GM13976 (cell line): ENCODE results near the gene ZNF92.
"Not testable (repeated sequence)": the region's sequence is repeated elsewhere in the genome, so short reads cannot be mapped to it uniquely, and the experiment has no call there.

Experiments
- DNase-seq: peaks from one replicate; pipeline ENCODE4 v3.0.0; 2012; ENCODE audit warnings: low spot score
- in situ Hi-C: fragments of 300-500 bp; cut with MboI; formaldehyde crosslinking; loops from one replicate; pipeline ENCODE4 v1.12.0; 2022; ENCODE audit warnings: low sequenced_read_pairs, mixed read lengths, inconsistent platforms; ENCODE audit not compliant: unreplicated experiment
- TF ChIP-seq, protein P1 (sequence below): IDR thresholded peaks from 2 replicates; pipeline ENCODE4 v1.5.1; 2012; ENCODE audit warnings: borderline replicate concordance, mild to moderate bottlenecking; ENCODE audit not compliant: insufficient read depth; ENCODE audit errors: extremely low read depth, missing control alignments, control extremely low read depth

ZNF92 gene

DNA sequence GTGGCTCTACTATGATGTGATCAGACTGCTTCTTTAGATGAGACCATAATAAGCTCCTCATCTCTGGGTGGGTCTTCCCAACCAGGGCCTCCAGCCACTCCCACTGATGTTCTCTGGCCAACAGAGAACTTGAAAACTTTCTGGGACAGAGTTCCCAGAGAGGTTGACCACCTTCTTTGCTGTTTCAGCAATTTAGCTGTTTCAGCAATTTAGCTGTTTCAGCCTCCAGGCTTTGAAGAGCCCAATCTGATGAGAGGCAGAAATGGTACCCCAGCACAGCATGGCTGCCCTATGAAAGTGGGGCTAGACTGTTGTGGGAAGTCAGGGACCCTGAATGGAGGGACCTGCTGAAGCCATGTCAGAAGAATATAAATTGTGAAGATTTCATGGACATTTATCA is 49.0 kb downstream of the ZNF92 start:
- in situ Hi-C loops, result no loop called here
- TF ChIP-seq, protein P1, sequence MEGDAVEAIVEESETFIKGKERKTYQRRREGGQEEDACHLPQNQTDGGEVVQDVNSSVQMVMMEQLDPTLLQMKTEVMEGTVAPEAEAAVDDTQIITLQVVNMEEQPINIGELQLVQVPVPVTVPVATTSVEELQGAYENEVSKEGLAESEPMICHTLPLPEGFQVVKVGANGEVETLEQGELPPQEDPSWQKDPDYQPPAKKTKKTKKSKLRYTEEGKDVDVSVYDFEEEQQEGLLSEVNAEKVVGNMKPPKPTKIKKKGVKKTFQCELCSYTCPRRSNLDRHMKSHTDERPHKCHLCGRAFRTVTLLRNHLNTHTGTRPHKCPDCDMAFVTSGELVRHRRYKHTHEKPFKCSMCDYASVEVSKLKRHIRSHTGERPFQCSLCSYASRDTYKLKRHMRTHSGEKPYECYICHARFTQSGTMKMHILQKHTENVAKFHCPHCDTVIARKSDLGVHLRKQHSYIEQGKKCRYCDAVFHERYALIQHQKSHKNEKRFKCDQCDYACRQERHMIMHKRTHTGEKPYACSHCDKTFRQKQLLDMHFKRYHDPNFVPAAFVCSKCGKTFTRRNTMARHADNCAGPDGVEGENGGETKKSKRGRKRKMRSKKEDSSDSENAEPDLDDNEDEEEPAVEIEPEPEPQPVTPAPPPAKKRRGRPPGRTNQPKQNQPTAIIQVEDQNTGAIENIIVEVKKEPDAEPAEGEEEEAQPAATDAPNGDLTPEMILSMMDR, result no peak
- no peak for DNase-seq

DNA sequence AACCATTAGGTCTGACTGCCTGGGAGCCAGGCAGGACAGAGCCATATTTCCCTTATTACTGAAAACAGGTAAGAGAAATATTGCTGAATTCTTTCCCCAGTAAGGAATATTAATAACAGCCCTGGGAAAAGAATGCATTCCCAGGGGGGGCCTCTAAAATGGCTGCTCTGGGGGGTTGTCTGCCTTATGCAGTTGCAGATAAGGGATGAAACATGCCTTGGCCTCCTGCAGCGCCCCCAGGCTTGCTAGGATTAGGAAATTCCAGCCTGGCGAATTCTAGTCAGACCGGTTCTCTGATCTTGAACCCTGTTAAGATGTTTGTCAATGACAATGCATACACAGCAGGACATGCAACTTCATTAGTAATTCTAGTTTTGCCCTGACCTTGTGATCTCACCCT is 49.6 kb downstream of the ZNF92 start:
- DNase-seq, in situ Hi-C loops: not testable (repeated sequence)

DNA sequence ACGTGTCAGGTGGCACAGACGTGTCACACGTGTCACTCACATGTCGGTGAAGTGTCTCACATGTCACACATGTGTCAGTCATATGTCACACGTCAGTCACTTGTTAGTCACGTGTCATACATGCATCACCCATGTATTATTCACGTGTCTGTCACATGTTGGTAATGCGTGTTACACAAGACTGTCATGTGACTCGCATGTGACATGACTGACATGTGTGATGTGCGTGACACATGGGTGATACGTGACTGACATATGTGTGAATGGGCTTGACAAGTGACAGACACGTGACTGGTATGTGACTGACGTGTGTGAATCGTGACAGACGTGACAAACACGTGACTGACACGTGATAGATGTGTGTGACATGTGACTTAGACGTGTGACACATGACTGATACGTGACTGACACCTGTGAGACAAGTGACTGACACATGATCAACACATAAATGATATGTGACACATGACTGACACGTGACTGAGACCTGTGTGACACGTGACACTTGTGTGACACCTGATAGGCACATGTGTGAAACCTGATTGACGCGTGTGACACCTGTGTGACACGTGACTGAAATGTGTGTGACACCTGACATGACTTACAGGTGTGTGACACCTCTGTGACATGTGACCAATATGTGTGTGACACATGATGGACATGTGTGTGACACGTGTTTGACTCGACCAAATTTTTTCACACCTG is 56.1 kb downstream of the ZNF92 start:
- in situ Hi-C loops, result no loop called here
- TF ChIP-seq, protein P1, result no peak

DNA sequence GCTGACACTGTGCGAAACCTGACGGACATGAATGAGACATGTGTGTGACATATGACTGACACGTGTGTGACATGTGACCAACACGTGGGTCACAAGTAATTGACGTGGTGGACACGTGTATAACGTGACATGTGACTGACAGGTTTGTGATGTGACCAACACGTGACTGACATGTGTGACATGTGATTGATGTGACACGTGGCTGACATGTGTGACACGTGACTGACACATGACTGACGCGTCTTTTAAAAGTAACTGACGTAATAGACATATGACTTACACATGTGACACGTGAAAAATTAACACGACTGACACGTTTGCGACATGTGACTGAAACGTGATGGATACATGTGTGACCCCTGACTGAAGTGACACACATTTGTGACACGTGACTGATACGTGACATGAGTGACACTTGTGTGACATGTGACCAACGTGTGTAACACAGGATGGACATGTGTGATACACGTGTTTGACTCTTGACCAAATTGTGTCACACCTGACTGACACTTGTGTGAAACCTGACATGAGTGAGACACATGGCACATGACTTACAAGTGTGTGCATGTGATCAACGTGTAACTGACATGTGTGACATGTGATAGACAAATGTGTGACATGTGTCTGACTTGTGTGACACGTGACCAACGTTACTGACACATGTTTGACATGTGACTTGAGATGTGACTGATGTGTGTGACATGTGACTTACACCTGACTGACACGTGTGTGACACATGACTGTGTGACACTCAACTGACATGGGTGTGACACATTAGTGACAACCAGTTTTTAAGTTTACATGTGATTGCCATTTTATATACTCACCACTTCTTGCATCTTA is 56.9 kb downstream of the ZNF92 start:
- TF ChIP-seq, protein P1, result no peak
- no peak for DNase-seq
- in situ Hi-C loops, result no loop called here

More for the DNA sequence above, 56.1 kb downstream of the ZNF92 start:
- no peak for DNase-seq

DNA sequence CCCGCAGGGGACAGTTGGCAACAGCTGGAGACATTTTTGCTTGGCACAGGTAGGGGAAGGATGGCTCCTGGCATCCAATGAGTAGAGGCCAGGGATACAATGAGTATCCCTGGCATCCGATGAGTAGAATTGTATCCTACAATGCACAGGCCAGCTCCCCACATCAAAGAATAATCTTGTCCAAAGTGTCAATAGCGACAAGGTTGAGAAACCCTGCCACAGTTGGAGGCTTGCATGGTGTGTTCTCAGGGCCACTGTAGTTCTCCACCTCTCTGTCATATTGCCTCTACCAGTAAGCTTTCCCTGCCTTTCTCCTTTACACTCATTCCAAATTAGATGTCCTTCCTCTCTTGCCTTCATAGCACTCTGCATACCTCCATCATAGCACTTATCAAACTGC is 60.7 kb downstream of the ZNF92 start:
- no peak for DNase-seq
- TF ChIP-seq, protein P1, result no peak
- in situ Hi-C loops, result no loop called here

DNA sequence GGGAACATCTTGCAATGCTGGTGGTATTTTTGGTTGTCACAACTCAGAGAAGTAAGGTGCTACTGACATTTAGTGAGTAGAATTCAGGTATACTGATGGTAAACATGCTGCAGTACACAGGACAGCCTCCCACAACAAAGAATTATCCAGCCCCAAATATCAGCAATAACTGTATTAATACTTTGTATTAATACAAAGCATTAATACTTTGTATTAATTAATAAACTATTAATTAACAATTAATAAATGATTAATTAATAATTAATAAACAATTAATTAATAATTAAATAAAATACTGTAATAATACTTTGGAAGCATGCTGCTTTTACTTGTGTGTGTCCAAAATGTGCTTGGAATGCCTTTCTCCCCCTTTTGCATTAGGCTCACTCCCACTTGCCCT is 62.5 kb downstream of the ZNF92 start:
- DNase-seq, result no peak
- in situ Hi-C loops, result no loop called here
- TF ChIP-seq, protein P1, result no peak

DNA sequence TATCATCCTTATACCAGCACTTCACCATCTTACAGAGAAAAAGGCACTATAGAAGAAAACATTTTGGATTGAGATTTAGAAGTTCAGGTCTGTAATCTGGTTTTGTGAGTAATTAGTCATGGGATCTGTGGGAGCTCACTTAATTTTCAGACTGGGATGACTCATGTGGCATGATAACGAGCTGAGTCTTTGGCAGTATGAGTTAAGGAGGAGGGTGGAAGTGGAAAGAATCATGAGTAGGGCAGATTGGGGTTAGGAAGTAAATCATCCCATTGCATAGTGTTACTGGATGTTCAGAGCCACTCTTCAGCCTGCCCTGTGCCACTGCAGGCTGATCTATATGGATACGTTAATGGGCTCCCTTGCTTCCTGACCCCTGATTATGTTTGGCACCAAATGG is 64.9 kb downstream of the ZNF92 start:
- TF ChIP-seq, protein P1, result no peak
- no peak for DNase-seq
- in situ Hi-C loops, result no loop called here
